ENCODE data around the gene LAMA2. TPM values are rescaled to one million over a fixed set of nuclear protein-coding genes. Genes with fewer than 3 reads are reported as not detected.

The LAMA2 gene
- total and polyA plus RNA-seq, 2 of the 8 experiments (the other 6 are each of a cell fraction or from before 2014, with no cell fraction given): 1.3 to 3.8 TPM

GRCh38 chr6:129009851-129010250, 126.9 kb downstream of the LAMA2 start:
- Histone ChIP-seq H3K4me1 (replicated peaks in 1 of 4; ENCODE audit: control insufficient read depth in 3 of 4, insufficient read depth in 4 of 4, low read length in 3 of 4) (no peaks in the 10 kb centered on the region), H4K5ac (ENCODE audit: insufficient read length, low read depth, low read length) (no peak overlapping the region), H3K56ac (replicated peaks; ENCODE audit: insufficient read length, low read depth, low read length) (no peak overlapping the region), H3K18ac (ENCODE audit: extremely low read depth, low read length) (no peak overlapping the region), H2BK20ac (ENCODE audit: low read length) (no peak overlapping the region), H2AK5ac (ENCODE audit: low read depth, low read length) (no peak overlapping the region), H2AFZ (ENCODE audit: low read length) (no peak overlapping the region), H3K4me2 (ENCODE audit: insufficient read depth in 1 of 2, low read depth in 2 of 2, low read length in 2 of 2) (no peak overlapping the region), H4K91ac (replicated peaks; ENCODE audit: insufficient read length, low read length) (no peak overlapping the region), H4K20me1 (replicated peaks in 1 of 2; ENCODE audit: control insufficient read depth in 1 of 2, insufficient read depth in 2 of 2, low read length in 2 of 2) (no peaks in the 10 kb centered on the region), H3K9me3 (ENCODE audit: insufficient read depth in 2 of 2, low read depth in 1 of 2, low read length in 1 of 2) (no peaks in the 10 kb centered on the region), H3K79me2 (ENCODE audit: control insufficient read depth in 1 of 2, insufficient read depth in 2 of 2, low read length in 2 of 2) (no peaks in the 10 kb centered on the region), H3K23ac (ENCODE audit: insufficient read length) (no peak overlapping the region), H3K4ac (replicated peaks; ENCODE audit: insufficient read length, low read depth, low read length) (no peak overlapping the region), H2BK5ac (ENCODE audit: low read depth, low read length) (no peak overlapping the region), H2BK15ac (ENCODE audit: low read length) (no peak overlapping the region), H3K27me3 (replicated peaks in 1 of 4; ENCODE audit: control insufficient read depth in 3 of 4, extremely low read depth in 1 of 4, insufficient read depth in 3 of 4, low read length in 3 of 4) (no peaks in the 10 kb centered on the region), H3K79me1 (ENCODE audit: low read depth, low read length) (no peaks in the 10 kb centered on the region), H4K8ac (ENCODE audit: extremely low read depth, insufficient read depth, low read length) (no peak overlapping the region), H2BK12ac (ENCODE audit: low read depth, low read length) (no peak overlapping the region), H3K36me3 (ENCODE audit: control insufficient read depth in 2 of 4, insufficient read depth in 4 of 4, low read length in 3 of 4) (no peaks in the 10 kb centered on the region), H2BK120ac (replicated peaks; ENCODE audit: low read depth, low read length) (no peak overlapping the region), H3K27ac (ENCODE audit: low read depth, low read length) (no peak overlapping the region), H3K23me2 (ENCODE audit: low read depth, low read length) (no peaks in the 10 kb centered on the region), H3K9ac (replicated peaks in 1 of 4; ENCODE audit: extremely low read depth in 1 of 4, low read depth in 3 of 4, low read length in 3 of 4) (no peak overlapping the region), H3K4me3 (ENCODE audit: extremely low read depth in 1 of 4, insufficient read depth in 2 of 4, low read depth in 3 of 4, low read length in 4 of 4) (no peak overlapping the region), H3K14ac (ENCODE audit: insufficient read length) (no peak overlapping the region)
- 87% methylated on average over 1 of the region's 1 CpG; no CpG with 5 or more reads in 1 of the 2 experiments for WGBS, 2 experiments (ENCODE audit: extremely low coverage in 1 of 2, insufficient coverage in 1 of 2, insufficient read length in 1 of 2, insufficient replicate concordance in 2 of 2, low coverage in 1 of 2, low lambda C conversion rate in 2 of 2, missing lambda C conversion rate in 1 of 2)
- FAIRE-seq (no peak), DNase-seq (ENCODE audit: low read depth in 1 of 2, low spot score in 2 of 2) (no peak)
- ChIA-PET POLR2A (ENCODE audit: partially characterized antibody) (no interaction called here), CTCF (ENCODE audit: partially characterized antibody) (no interaction called here)
- TF ChIP-seq CTBP2 (IDR thresholded peaks at IDR 0.05; ENCODE audit: borderline replicate concordance, insufficient read depth, insufficient read length, low read length): no peak
- no peak for TF ChIP-seq BACH1 (IDR thresholded peaks at IDR 0.05; ENCODE audit: low read length)
- TF ChIP-seq GABPA (IDR thresholded peaks at IDR 0.05; ENCODE audit: borderline replicate concordance, insufficient read depth, low read length): no peak
- TF ChIP-seq RXRA (IDR thresholded peaks at IDR 0.05; ENCODE audit: insufficient read depth, low read depth, low read length): no peak
- no peak for TF ChIP-seq TAF7 (optimal IDR thresholded peaks at IDR 0.05; ENCODE audit: borderline replicate concordance, low read depth, low read length)
- no peak for TF ChIP-seq NANOG (IDR thresholded peaks at IDR 0.05; ENCODE audit: insufficient read depth, low read depth, low read length, poor library complexity, severe bottlenecking)
- TF ChIP-seq MAX (IDR thresholded peaks at IDR 0.05): no peak
- TF ChIP-seq CHD1 (IDR thresholded peaks at IDR 0.05; ENCODE audit: low read depth, low read length): no peak
- no peak for TF ChIP-seq CREB1 (IDR thresholded peaks at IDR 0.05)
- no peak for TF ChIP-seq CHD2 (IDR thresholded peaks at IDR 0.05; ENCODE audit: low read length)
- no peak for TF ChIP-seq SP1 (IDR thresholded peaks at IDR 0.05; ENCODE audit: low read depth, low read length)
- no peak for TF ChIP-seq ZNF274 (IDR thresholded peaks at IDR 0.05; ENCODE audit: borderline replicate concordance, extremely low read depth, low read length)
- no peak for TF ChIP-seq CTCF (IDR thresholded peaks at IDR 0.05; ENCODE audit: control extremely low read depth in 1 of 3, insufficient read depth in 1 of 3, low read depth in 1 of 3, low read length in 3 of 3)
